ENCODE measurements around the gene AQP10.
"Not testable (repeated sequence)": the region's sequence is repeated elsewhere in the genome, so short reads cannot be mapped to it uniquely, and the experiment has no call there.

AQP10 gene, protein sequence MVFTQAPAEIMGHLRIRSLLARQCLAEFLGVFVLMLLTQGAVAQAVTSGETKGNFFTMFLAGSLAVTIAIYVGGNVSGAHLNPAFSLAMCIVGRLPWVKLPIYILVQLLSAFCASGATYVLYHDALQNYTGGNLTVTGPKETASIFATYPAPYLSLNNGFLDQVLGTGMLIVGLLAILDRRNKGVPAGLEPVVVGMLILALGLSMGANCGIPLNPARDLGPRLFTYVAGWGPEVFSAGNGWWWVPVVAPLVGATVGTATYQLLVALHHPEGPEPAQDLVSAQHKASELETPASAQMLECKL
- total RNA-seq = 0 to 0.88 (median 0) reads per million in 17 experiments

DNA sequence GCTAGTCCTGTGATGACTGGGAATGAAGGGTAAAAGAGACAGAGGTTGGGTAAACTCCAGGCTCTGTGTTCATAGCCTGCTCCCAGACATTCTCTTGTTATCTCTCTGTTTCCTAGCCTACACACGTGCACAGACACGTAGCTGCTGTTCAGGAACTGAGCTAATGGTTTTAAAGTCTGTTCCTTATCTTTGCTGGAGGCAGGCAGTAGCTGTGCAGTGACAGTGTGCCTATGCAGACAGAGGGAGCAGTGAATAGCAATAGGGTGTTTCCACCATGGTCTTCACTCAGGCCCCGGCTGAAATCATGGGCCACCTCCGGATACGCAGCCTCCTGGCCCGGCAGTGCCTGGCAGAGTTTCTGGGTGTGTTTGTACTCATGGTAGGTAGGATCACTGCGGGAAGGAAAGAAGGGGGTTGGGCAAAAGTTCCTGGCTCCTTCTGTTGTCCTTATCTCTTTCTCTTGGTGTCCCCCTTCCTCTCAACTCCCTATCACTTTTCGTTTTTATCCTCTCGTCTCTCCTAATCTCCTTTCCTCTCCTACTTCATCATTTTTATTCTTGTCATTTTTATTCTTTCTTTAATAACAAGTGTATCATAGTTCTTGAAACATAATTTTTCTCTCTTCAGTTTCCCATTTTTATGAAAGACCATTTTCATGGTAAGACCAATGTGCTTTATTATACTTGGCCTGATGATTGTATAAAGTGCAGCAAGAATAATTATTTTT, at the start of gene AQP10:
Gene AQP10 (plus strand): TSS at position 212 of the 727 bp plus-strand sequence. CDS start 63 bp downstream, at position 275.
- peak in 2 of 4 experiments; percentile 28 to 41 for DNase-seq

DNA sequence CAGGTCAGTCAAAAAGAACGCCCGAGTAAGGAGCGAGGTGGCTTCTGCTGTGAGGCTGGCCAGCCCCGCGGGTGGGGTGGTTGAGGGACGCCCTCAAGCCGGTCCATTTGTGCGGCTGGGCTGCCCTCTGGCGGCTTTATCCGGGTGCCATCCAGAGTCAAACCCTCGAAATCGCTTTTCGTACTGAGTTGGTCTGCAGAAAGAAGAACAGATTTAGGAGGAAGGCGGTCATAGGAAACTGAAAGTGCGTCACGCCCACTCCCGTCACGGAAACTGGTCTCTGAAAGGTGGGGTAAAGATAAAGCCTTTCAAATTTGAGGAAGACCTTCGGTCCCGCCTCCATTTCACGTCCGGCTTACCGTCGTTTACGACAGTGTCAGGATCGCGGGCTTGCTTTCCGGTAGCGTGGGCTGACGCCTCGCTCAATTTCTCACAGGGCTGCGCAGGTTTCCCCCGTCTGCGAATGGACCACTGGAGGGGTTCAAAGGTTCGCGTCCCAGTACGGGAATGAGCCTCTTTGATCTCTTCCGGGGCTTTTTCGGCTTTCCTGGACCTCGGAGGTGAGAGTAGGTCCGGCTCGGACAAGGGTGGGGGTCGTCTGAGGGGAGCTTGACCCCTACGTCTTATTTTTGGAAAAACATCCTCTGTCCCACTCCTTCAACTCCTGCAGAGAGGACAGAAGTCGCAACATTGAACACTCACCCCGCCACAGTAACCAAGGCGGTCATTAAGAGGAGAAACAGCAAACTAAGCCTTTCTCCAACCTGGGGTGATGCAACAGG, 48.5 kb upstream of the AQP10 start, which contains the start of gene HAX1:
Gene HAX1 (plus strand): TSS at position 413 of the 782 bp plus-strand sequence. CDS start 95 bp downstream, at position 508.
- DNase-seq = peak; percentile 98 to 99 (median 98)

DNA sequence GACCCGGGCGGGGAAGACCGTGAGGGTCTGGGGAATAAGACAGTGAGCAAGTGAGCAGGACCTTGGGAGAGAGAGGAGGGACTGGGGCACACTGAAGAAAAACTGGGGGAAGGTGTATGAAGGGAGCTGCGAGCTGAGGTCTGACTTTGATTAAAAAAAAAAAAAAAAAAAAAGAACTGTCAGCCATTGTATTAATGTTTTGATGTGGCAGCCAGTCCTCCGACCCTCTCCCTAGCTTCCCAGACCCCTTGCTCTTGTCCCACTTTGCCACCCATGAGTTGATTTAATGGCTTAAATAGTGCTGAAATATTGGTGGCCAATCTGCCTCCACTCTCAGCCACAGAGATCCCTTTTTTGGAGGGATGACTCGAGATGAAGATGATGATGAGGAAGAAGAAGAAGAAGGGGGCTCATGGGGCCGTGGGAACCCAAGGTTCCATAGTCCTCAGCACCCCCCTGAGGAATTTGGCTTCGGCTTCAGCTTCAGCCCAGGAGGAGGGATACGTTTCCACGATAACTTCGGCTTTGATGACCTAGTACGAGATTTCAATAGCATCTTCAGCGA, 47.8 kb upstream of the AQP10 start:
- no peak for DNase-seq

DNA sequence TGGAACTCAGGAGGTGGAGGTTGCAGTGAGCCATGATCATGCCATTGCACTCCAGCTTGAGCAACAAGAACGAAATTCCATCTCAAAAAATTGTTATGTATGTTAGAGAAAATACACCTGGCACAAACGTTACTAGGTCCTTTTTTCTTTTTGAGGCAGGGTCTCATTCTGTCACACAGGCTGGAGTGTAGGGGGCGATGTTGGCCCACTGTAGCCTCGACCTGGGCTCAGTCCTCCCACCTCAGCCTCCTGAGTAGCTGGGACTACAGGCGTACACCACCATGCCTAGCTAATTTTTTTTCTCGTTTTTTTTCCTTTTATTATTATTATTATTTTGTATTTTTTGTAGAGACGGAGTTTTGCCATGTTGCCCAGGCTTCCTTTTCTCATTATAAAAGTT, 44.1 kb upstream of the AQP10 start:
- DNase-seq = peak in 1 of 4 experiments; percentile 16

DNA sequence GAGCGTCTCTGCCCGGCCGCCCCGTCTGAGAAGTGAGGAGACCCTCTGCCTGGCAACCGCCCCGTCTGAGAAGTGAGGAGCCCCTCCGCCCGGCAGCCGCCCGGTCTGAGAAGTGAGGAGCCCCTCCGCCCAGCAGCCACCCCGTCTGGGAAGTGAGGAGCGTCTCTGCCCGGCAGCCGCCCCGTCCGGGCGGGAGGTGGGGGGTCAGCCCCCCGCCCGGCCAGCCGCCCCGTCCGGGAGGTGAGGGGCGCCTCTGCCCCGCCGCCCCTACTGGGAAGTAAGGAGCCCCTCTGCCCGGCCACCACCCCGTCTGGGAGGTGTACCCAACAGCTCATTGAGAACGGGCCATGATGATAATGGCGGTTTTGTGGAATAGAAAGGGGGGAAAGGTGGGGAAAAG, 33.3 kb upstream of the AQP10 start:
- not testable (repeated sequence) for DNase-seq

DNA sequence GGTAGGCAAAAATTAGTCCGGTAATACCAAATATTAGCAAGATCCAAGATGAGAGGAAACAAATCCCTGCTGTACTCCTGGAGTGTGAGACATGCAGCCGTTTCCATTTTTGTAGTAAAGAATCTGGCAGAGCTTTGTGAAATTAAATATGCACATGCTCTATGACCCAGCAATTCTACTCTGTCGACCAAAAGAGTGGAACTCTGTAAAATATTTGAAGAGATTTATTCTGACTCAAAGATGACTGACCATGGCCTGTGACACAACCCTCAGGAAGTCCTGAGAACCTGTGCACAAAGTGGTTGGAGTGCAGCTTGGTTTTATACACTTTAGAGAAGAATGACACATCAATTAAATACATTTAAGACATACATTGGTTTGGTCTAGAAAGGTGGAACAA, 32.2 kb upstream of the AQP10 start:
- DNase-seq = no peak

DNA sequence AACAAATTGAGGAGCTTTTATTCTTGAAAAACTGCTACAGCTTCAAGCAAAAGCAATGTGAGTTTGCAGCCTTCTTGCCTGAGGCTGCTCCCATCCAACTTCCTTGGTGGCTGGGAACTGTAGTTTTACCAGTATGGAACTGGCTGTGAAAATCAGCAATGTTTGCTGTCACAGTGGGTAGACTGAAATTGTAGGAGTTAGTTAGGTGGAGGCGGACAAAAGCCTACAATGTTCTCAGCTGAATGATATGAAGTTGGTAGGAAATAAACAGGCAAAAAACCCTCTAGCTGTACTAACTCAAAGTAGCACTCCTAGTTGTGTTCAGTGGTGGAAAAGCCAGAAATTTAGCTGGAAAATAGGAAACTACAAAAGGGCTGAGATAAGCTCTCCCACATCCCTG, 30.0 kb upstream of the AQP10 start:
- DNase-seq = no peak

DNA sequence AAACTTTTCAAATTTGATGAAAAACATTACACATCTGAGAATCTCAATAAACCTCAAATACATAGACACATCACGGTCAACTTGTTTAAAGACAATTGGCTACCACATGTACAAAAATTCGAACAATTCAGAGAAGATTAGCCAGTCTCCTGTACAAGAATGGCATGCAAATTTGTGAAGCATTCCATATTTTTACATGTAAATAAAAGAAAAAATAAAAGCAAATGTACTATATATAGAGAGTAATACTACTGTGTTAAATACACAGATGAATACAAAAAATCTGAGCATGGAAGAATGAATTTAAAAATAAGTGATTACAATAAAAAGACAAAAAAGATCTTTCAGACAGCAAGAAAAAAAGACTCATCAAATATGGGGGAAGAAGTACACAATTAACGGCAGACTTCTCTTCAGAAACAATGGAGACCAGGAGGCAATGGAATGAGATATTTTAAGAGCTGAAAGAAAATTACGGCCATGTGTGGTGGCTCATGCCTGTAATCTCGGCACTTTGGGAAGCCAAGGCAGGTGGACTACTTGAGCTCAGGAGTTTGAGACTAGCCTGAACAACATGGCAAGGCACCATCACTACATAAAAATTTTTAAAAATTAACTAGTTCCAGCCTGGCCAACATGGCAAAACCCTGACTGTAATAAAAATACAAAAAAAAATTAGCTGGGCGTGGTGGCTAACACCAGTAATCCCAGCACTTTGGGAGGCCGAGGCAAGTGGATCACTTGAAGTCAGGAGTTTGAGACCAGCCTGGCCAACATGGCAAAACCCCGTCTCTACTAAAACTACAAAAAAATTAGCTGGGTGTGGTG, 25.3 kb upstream of the AQP10 start:
- peak in 2 of 4 experiments; percentile 16 to 25 for DNase-seq

DNA sequence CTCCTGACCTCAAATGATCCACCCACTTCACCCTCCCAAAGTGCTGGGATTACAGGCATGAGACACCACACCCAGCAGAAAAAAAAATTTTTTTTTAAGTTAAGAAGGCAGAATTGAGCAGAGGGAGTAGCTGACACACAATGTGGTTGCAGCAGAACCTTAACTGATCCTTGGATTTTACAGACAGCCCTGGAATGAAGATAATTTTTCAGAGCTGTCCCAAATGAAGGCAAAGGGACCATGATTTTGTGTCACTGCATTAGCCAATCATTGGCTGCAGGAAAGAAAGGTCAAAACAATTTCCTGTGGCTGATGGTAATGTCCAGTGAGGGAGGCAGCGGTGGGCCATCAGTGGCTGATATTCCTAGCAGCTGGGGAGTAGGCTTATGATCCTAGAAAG, 19.3 kb upstream of the AQP10 start:
- no peak for DNase-seq

DNA sequence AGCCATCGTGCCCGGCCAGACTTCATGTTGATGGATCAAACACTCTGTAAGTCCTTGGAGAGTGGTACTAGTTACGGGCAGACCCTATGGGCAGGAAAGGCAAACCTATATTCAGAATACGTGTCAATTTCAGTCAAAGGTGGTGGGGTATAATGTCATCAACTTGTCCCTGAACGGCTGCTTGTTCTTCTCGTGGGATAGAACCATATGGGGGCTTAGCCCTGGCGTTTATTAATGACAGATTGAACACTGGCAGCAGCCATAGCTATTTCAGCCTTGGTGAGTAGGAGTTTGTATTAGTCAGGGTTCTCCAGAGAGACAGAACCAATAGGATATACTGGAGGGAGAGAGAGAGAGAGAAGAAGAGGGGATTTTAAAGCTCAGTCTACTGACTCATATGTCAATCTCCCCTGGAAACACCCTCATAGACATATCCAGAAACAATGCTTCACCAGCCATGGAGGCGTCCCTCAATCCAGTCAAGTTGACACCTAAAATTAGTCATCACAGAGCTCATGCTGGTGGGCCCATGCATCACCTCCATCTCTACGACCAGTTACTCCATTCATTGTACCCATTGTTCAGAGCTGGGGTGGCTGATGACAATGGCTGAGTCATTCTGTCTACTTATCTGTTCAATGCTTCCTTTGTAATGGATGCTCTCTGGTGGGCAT, 16.1 kb upstream of the AQP10 start:
- DNase-seq = no peak

DNA sequence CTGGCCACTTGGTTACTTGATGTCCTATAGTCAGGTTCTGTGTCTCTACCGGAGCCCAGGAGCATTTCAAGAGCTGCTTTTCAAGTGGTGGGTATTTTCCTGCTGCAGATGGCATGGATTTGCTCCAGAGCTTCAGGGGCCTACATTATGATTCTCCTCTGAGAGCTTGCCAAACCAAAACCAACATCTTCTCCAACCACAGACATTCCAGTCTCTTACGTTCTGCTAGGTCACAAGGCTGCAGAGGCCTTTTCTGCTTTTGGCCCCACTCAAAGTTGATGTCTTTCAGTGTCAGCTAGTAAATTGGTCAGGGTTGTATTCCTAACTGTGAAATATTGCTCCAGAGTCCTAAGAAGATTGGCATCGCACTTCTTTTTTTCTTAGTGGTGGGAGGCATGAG, 14.7 kb upstream of the AQP10 start:
- DNase-seq = no peak

DNA sequence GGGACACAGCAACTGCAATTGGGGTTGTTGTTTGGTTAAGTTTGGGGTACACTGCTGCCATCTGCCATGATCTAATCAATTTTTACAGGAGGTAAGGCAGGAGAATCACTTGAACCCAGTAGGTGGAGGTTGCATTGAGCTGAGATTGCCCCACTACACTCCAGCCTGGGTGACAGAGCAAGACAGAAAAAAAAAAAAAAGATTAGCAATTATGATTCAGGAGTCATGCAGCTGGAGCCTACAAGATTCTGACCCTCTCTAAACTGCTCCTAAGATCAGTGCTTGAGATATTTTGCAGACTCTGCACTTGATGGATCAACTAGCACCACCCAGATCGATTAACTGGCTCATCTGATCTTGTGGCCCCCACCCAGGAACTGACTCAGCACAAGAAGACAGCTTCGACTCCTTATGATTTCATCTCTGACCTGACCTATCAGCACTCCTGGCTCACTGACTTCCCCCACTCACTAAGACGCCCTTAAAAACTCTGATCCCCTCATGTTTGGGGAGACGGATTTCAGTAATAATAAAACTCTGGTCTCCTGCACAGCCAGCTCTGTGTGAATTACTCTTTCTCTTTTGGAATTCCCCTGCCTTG, 13.1 kb upstream of the AQP10 start:
- DNase-seq = not testable (repeated sequence)

DNA sequence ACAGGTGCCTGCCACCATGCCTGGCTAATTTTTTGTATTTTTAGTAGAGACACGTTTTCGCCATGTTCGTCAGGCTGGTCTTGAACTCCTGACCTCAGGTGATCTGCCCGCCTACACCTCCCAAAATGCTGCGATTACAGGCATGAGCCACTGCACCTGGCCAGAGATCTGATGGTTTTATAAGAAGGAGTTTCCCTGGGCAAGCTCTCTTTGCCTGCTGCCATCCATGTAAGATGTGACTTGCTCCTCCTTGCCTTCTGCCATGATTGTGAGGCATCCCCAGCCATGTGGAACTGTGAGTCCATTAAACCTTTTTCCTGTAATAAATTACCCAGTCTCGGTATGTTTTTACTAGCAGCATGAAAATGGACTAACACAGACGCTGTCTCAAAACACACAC, 11.8 kb upstream of the AQP10 start:
- DNase-seq = not testable (repeated sequence)

DNA sequence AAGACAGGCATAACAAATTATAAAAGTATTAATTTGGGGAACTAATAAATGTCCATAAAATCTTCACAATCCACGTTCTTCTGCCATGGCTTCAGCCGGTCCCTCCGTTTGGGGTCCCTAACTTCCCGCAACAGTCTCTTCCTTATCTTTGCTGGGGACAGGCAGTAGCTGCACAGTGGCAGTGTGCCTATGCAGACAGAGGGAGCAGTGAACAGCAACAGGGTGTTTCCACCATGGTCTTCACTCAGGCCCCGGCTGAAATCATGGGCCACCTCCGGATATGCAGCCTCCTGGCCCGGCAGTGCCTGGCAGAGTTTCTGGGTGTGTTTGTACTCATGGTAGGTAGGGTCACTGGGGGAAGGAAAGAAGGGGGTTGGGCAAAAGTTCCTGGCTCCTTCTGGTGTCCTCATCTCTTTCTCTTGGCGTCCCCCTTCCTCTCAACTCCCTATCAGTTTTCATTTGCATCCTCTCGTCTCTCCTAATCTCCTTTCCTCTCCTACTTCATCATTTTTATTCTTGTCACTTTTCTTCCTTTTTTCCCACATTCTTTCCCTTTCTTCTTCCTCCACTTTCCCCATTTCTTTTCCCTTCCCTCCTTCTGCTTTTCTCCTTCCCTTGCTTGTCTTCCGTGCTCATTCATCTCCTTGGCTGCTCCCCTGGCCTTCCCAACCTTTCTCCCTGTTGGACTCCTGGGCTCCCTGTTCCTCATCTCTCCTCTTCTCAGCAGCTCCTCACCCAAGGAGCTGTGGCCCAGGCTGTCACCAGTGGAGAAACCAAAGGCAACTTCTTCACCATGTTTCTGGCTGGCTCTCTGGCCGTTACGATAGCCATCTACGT, 8.4 kb upstream of the AQP10 start:
- DNase-seq = not testable (repeated sequence)

DNA sequence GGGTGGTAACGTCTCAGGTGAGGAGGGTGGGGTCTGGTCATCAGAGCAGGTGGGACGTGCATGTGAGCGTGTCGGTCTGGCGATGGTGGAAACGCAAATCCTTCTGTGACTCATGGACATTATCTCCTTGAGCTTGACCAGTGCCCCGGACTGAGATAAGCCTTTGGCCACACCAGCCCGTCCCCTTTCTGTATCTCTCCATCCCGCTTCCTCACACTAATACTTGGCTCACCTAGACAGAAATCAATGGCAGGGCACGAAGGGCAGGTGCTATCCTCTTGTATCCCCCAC, 7.9 kb upstream of the AQP10 start:
- no peak for DNase-seq

DNA sequence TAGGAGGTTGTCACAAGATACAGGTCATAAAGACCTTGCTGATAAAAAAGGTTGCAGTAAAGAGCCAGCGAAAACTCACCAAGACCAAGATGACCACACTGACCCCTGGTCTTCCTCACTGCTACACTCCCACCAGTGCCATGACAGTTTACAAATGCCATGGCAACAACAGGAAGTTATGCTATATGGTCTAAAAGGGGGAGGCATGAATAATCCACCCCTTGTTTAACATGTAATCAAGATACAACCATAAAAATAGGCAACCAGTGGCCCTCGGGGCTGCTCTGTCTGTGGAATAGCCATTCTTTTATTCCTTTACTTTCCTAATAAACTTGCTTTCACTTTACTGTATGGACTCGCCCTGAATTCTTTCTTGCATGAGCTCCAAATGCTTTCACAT, 6.7 kb upstream of the AQP10 start:
- DNase-seq = not testable (repeated sequence)

DNA sequence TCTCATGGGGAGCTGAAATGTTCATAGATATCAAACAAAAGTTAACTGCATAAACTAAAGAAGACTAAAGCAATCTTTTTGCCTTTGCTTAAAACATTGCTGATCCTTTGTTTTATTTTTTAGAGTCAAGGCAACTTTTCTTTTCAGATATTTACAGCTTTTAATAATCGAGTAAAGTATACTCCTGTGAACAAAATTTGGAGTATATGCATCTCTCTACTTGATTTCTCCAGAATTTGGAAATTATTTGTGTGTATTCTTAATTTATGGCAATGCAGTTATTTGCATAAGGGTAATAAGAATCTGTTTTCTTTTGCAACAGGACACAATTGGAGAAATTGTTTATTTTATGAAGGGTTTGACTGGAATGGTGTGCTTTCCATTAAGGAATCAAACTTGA, 4.2 kb upstream of the AQP10 start:
- no peak for DNase-seq

DNA sequence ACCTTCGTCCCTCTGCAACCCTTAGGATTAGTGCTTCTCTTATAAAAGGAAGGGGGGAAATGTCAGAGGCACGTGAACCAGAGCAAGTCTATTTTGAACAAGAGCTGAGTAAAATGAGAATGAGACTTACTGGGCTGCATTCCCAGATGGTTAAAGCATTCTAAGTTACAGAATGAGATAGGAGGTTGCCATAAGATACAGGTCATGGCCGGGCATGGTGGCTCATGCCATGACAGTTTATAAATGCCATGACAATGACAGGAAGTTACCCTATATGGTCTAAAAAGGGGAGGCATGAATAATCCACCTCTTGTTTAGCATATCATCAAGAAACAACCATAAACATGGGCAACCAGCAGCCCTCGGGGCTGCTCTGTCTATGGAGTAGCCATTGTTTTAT, 2.5 kb upstream of the AQP10 start:
- DNase-seq = no peak

DNA sequence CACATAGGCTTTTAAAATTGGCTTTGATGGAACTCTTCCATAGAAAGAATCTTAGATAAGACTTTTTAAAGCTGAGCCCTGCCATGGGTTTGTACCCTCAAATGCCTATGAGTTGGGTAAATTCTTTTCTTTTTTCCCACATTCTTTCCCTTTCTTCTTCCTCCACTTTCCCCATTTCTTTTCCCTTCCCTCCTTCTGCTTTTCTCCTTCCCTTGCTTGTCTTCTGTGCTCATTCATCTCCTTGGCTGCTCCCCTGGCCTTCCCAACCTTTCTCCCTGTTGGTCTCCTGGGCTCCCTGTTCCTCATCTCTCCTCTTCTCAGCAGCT, 679 bp downstream of the AQP10 start:
- DNase-seq = not testable (repeated sequence)

DNA sequence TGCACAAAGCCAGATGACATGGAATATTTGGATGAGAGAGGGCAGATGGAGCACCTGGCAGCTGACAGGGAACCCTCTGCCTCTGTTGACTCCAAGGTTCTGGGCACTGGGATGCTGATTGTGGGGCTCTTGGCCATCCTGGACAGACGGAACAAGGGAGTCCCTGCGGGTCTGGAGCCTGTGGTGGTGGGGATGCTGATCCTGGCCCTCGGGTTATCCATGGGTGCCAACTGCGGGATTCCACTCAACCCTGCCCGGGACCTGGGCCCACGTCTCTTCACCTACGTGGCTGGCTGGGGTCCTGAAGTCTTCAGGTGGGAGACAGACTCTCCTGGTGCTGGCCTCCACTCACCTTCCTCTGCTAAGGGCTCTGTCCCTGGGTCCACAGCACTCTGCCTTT, 2.6 kb downstream of the AQP10 start:
- DNase-seq = no peak

All from suppressor macrophage (primary cell).